Frontal cortex (tissue), 4 donors: ENCODE measurements around the gene C9orf43. TPM values are rescaled to one million over a fixed set of nuclear protein-coding genes. Genes with fewer than 3 reads are reported as not detected.
"Not testable (repeated sequence)": the region's sequence is repeated elsewhere in the genome, so short reads cannot be mapped to it uniquely, and the experiment has no call there.

Source experiments
- DNase-seq, 2 donors: peaks; one replicate each; pipeline ENCODE4 v3.0.0; 2012; ENCODE audit warnings: low spot score in 2 of 2
- FAIRE-seq: peaks from 2 replicates; lab custom pipeline; 2012; peaks lifted over from hg19 to GRCh38; lab: Jason Lieb, UNC
- total RNA-seq: library from RNA; depleted of rRNA; stranded (reverse); fragments of >200 nt; gene quantifications from one replicate; pipeline ENCODE4 v1.2.3, GENCODE V29; 2014
- donor health status: control.
- donor health status: control.
- donor health status: control.

The C9orf43 gene
- total RNA-seq, 1 donor from 2014 or later, result 1.2 TPM

- DNase-seq, result peak in 1 of 2 donors; percentile 54
- not testable (repeated sequence) for FAIRE-seq
These were observed 3.6 kb upstream of the C9orf43 start for GRCh38 chr9:113406873-113407511.

GRCh38 chr9:113409481-113409880 lies 1.1 kb upstream of the C9orf43 start:
- DNase-seq (no peak), FAIRE-seq (no peak)

GRCh38 chr9:113409883-113410206 lies 702 bp upstream of the C9orf43 start:
- DNase-seq (no peak), FAIRE-seq (no peak)

- DNase-seq (no peak), FAIRE-seq (no peak)
These were observed 5.7 kb downstream of the C9orf43 start for GRCh38 chr9:113416149-113416721.

GRCh38 chr9:113417370-113417769 lies 6.8 kb downstream of the C9orf43 start:
- FAIRE-seq, result no peak
- no peak for DNase-seq

- no peak for FAIRE-seq
- DNase-seq, result no peak
These were observed 11.2 kb downstream of the C9orf43 start for GRCh38 chr9:113421726-113422125.

GRCh38 chr9:113425072-113425471 lies 14.5 kb downstream of the C9orf43 start:
- FAIRE-seq, result no peak
- no peak for DNase-seq

GRCh38 chr9:113426701-113427100 lies 16.2 kb downstream of the C9orf43 start:
- no peak for FAIRE-seq
- DNase-seq, result no peak

- DNase-seq (no peak), FAIRE-seq (no peak)
These were observed 17.1 kb downstream of the C9orf43 start for GRCh38 chr9:113427629-113428028.

GRCh38 chr9:113428062-113428615 lies 17.6 kb downstream of the C9orf43 start:
- no peak for FAIRE-seq

GRCh38 chr9:113431191-113431590 lies 20.6 kb downstream of the C9orf43 start:
- DNase-seq (no peak), FAIRE-seq (no peak)

More at GRCh38 chr9:113428062-113428615, 17.6 kb downstream of the C9orf43 start:
- no peak for DNase-seq

GRCh38 chr9:113436728-113437515 lies 26.4 kb downstream of the C9orf43 start:
- FAIRE-seq, result no peak

GRCh38 chr9:113437716-113438115 lies 27.2 kb downstream of the C9orf43 start:
- not testable (repeated sequence) for FAIRE-seq, DNase-seq

More at GRCh38 chr9:113436728-113437515, 26.4 kb downstream of the C9orf43 start:
- no peak for DNase-seq

- no peak for DNase-seq
- no peak for FAIRE-seq
These were observed 34.2 kb downstream of the C9orf43 start for GRCh38 chr9:113444736-113445135.

- peak; percentile 72 for FAIRE-seq
These were observed 35.8 kb downstream of the C9orf43 start for GRCh38 chr9:113446323-113446740.

GRCh38 chr9:113449376-113449775 lies 38.8 kb downstream of the C9orf43 start:
- no peak for DNase-seq
- no peak for FAIRE-seq

More at GRCh38 chr9:113446323-113446740, 35.8 kb downstream of the C9orf43 start:
- peak; percentile 76 to 79 for DNase-seq

GRCh38 chr9:113452113-113452605 lies 41.6 kb downstream of the C9orf43 start:
- DNase-seq (no peak), FAIRE-seq (no peak)

GRCh38 chr9:113454914-113455761 lies 44.6 kb downstream of the C9orf43 start:
- DNase-seq (no peak), FAIRE-seq (no peak)

GRCh38 chr9:113456235-113456634 lies 45.7 kb downstream of the C9orf43 start:
- no peak for DNase-seq

GRCh38 chr9:113461285-113461684 lies 50.7 kb downstream of the C9orf43 start:
- DNase-seq (no peak), FAIRE-seq (no peak)

More at GRCh38 chr9:113456235-113456634, 45.7 kb downstream of the C9orf43 start:
- FAIRE-seq, result no peak
